NB4 (cell line): Measurements from ENCODE around the gene FOXP2.
"Not testable (repeated sequence)": the region's sequence is repeated elsewhere in the genome, so short reads cannot be mapped to it uniquely, and the experiment has no call there.

Experiments used
- DNase-seq: peaks from one replicate; pipeline ENCODE4 v3.0.0; 2010; ENCODE audit warnings: low read depth
- H3K4me3 ChIP-seq: one replicate; pipeline ENCODE4 v1.5.1; 2011; ENCODE audit warnings: mild to moderate bottlenecking, low read depth, low read length, moderate library complexity
- CTCF ChIP-seq: IDR thresholded peaks from one replicate; pipeline ENCODE4 v1.5.1; 2012; ENCODE audit warnings: low read depth, low read length
- MAX ChIP-seq: IDR thresholded peaks from 2 replicates; pipeline ENCODE4 v1.6.1; 2011; ENCODE audit warnings: low read depth, low read length
- MYC ChIP-seq: IDR thresholded peaks from 2 replicates; pipeline ENCODE4 v1.6.1; 2011; ENCODE audit warnings: low read depth, low read length
- POLR2A ChIP-seq: IDR thresholded peaks from 2 replicates; pipeline ENCODE4 v1.6.1; 2011; ENCODE audit warnings: mild to moderate bottlenecking; ENCODE audit not compliant: insufficient read length; ENCODE audit errors: extremely low read depth

Gene FOXP2

DNA sequence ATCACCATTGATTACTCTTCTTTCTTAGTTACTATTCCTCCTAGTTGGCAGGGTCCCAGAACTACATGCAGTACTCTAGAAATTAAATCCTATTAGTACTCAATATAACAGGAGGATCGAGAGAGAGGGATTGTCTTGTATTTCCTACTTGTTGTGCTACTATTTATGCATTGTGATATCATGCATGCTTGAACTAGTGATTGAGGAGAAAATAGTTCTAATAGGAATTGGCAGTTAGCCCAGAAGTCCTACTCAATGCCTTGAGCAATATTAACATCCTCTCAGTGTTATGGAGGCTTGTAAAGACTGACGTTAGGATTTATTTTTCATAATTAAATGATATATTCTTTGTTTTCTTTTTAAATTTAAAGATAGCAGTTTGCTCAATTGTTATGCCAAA lies 67.4 kb downstream of the FOXP2 start:
- DNase-seq: no peak
- TF ChIP-seq POLR2A: no peak
- TF ChIP-seq MAX: no peak
- no peak for TF ChIP-seq CTCF
- TF ChIP-seq MYC: no peak
- no peak overlapping the region for H3K4me3 ChIP-seq

- TF ChIP-seq CTCF (no peak), POLR2A (no peak), MAX (no peak), MYC (no peak)
- H3K4me3 ChIP-seq: no peak overlapping the region
- no peak for DNase-seq
Measured at GRCh38 chr7:114484226-114484625, 69.6 kb downstream of the FOXP2 start.

GRCh38 chr7:114487174-114487573 lies 72.6 kb downstream of the FOXP2 start:
- TF ChIP-seq MAX (no peak), POLR2A (no peak), CTCF (no peak), MYC (no peak)
- DNase-seq: no peak
- H3K4me3 ChIP-seq: no peak overlapping the region

- TF ChIP-seq CTCF (no peak), MAX (no peak), MYC (no peak), POLR2A (no peak)
- H3K4me3 ChIP-seq: no peak overlapping the region
- no peak for DNase-seq
Measured at GRCh38 chr7:114488696-114489095, 74.1 kb downstream of the FOXP2 start.

DNA sequence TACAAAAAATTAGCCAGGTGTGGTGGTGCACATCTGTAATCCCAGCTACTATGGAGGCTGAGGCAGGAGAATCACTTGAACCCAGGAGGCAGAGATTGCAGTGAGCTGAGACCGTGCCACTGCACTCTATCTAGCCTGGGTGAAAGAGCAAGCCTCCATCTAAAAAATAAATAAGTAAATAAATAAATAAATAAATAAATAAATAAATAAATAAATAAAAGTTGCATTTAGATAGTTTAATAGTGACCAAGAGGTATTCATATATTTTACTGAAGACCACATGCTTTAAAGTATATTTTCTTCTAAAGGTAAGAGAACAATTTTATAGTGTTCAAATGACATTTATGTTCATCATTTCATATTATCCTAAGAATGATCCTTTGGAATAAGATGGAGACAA lies 82.9 kb downstream of the FOXP2 start:
- not testable (repeated sequence) for H3K4me3 ChIP-seq, DNase-seq

- no peak for TF ChIP-seq MAX
- TF ChIP-seq MYC: no peak
- no peak overlapping the region for H3K4me3 ChIP-seq
- no peak for DNase-seq
Measured at GRCh38 chr7:114502454-114503254, 88.0 kb downstream of the FOXP2 start.

GRCh38 chr7:114504586-114504985 lies 90.0 kb downstream of the FOXP2 start:
- no peak for DNase-seq
- no peak for TF ChIP-seq MAX
- TF ChIP-seq POLR2A: no peak
- no peak for TF ChIP-seq CTCF
- no peak for TF ChIP-seq MYC
- no peak overlapping the region for H3K4me3 ChIP-seq
